ENCODE results near the gene SPPL2B.
"Not testable (repeated sequence)": the region's sequence is repeated elsewhere in the genome, so short reads cannot be mapped to it uniquely, and the experiment has no call there.

Gene SPPL2B

DNA sequence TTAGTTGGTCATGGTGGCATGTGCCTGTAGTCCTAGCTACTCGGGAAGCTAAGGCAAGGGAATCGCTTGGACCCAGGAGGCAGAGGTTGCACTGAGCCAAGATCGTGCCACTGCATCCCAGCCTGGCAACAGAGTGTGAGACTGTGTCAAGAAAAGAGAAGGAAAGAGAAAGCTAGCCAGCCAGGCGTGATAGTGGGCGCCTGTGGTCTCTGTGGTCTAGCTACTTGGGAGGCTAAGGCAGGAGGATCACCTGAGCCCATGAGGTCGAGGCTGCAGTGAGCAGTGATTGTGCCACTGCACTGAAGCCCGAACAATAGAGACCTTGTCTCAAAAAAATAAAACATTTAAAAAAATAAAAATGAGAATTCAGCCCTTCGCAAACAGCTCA is 65.6 kb downstream of the SPPL2B start:
- Histone ChIP-seq H3K9me2 (replicated peaks; ENCODE audit: insufficient read depth, low read length) (no peaks in the 10 kb centered on the region), H3K36me3 (ENCODE audit: low read length) (no peaks in the 10 kb centered on the region), H3K27me3 (ENCODE audit: low read length) (no peaks in the 10 kb centered on the region), H2AFZ (ENCODE audit: low read depth, low read length, severe bottlenecking) (peak overlapping the region; percentile 50), H3K4me2 (ENCODE audit: low read depth, low read length, poor library complexity, severe bottlenecking) (peak overlapping the region; percentile 70), H3F3A (ENCODE audit: insufficient read depth) (peaks cover 23% of the 10 kb centered on the region), H3K79me2 (ENCODE audit: insufficient read depth, low read length) (no peaks in the 10 kb centered on the region), H3K9me3 (ENCODE audit: insufficient read depth, low read length) (no peaks in the 10 kb centered on the region), H3K9ac (ENCODE audit: low read length) (peak overlapping the region; percentile 47), H4K20me1 (ENCODE audit: low read depth, low read length) (no peaks in the 10 kb centered on the region), H3K27ac (ENCODE audit: low read depth, low read length) (peak overlapping the region; percentile 78), H3K4me3 (ENCODE audit: insufficient read depth, low read length, poor library complexity, severe bottlenecking) (peak overlapping the region; percentile 46)
- TF ChIP-seq, protein P1, sequence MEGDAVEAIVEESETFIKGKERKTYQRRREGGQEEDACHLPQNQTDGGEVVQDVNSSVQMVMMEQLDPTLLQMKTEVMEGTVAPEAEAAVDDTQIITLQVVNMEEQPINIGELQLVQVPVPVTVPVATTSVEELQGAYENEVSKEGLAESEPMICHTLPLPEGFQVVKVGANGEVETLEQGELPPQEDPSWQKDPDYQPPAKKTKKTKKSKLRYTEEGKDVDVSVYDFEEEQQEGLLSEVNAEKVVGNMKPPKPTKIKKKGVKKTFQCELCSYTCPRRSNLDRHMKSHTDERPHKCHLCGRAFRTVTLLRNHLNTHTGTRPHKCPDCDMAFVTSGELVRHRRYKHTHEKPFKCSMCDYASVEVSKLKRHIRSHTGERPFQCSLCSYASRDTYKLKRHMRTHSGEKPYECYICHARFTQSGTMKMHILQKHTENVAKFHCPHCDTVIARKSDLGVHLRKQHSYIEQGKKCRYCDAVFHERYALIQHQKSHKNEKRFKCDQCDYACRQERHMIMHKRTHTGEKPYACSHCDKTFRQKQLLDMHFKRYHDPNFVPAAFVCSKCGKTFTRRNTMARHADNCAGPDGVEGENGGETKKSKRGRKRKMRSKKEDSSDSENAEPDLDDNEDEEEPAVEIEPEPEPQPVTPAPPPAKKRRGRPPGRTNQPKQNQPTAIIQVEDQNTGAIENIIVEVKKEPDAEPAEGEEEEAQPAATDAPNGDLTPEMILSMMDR (IDR thresholded peaks at IDR 0.05; ENCODE audit: insufficient read depth, low read length, poor library complexity, severe bottlenecking): no peak
- TF ChIP-seq EZH2phosphoT487 (conservative IDR thresholded peaks at IDR 0.05; ENCODE audit: low read length): no peak

DNA sequence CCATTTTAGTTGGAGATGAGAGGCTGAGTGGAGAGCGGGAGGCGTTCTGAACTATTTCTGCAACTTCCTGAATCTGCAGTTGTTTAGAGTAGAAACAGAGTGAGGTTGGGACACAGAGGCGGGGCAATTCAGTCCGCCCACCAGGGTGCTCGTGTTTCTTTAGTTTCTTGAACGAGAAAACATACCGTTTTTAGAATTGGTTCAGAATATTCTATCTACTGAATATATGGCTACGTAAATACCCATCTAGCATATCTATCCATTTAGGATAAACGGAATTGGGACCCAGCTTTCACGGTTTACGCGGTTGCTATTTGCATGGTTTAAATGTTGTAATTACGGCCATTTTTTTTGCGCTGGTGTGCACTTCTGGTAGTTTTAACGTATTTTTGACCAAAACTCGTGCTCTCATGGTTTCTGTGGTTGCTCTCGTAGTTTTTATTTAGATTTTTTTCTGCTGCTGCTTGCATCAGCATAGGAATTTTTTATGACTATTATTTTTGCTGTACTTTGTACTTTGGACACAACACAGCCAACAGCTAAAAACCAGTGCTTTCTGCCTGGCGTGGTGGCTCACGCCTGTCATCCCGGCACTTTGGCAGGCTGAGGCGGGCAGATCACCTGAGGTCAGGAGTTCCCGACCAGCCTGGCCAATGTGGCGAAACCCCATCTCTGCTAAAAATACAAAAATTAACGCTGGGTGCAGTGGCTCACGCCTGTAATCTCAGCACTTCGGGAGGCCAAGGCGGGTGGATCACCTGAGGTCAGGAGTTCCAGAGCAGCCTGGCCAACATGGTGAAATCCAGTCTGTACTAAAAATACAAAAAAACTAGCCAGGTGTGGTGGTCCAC is 66.2 kb downstream of the SPPL2B start:
- H3K9me3 ChIP-seq (ENCODE audit: insufficient read depth, low read length): no peaks in the 10 kb centered on the region
- no peak for TF ChIP-seq EZH2phosphoT487 (conservative IDR thresholded peaks at IDR 0.05; ENCODE audit: low read length)
- TF ChIP-seq, protein P1 (IDR thresholded peaks at IDR 0.05; ENCODE audit: insufficient read depth, low read length, poor library complexity, severe bottlenecking): no peak
- peak overlapping the region; percentile 47 for H3K9ac ChIP-seq (ENCODE audit: low read length)
- H3F3A ChIP-seq (ENCODE audit: insufficient read depth): peaks cover 23% of the 10 kb centered on the region
- H3K4me2 ChIP-seq (ENCODE audit: low read depth, low read length, poor library complexity, severe bottlenecking): peak overlapping the region; percentile 70
- H3K36me3 ChIP-seq (ENCODE audit: low read length): no peaks in the 10 kb centered on the region
- no peaks in the 10 kb centered on the region for H4K20me1 ChIP-seq (ENCODE audit: low read depth, low read length)
- peak overlapping the region; percentile 46 for H3K4me3 ChIP-seq (ENCODE audit: insufficient read depth, low read length, poor library complexity, severe bottlenecking)
- H2AFZ ChIP-seq (ENCODE audit: low read depth, low read length, severe bottlenecking): peak overlapping the region; percentile 50
- no peaks in the 10 kb centered on the region for H3K27me3 ChIP-seq (ENCODE audit: low read length)
- no peaks in the 10 kb centered on the region for H3K9me2 ChIP-seq (replicated peaks; ENCODE audit: insufficient read depth, low read length)
- peak overlapping the region; percentile 78 for H3K27ac ChIP-seq (ENCODE audit: low read depth, low read length)
- no peaks in the 10 kb centered on the region for H3K79me2 ChIP-seq (ENCODE audit: insufficient read depth, low read length)

DNA sequence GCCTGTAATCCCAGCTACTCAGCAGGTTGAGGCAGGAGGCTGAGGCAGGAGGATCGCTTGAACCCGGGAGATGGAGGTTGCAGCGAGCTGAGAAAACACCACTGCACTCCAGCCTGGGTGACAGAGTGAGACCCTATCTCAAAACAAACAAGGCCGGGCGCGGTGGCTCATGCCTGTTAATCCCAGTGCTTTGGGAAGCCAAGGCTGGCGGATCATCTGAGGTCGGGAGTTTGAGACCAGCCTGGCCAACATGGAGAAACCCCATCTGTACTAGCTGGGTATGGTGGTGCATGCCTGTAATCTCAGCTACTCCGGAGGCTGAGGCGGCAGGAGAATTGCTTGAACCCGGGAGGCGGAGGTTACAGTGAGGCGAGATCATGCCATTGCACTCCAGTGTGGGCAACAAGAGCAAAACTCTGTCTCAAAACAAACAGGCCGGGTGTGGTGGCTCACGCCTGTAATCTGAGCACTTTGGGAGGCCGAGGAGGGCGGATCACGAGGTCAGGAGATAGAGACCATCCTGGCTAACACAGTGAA is 66.9 kb downstream of the SPPL2B start:
- not testable (repeated sequence) for H3K9me3 ChIP-seq (ENCODE audit: insufficient read depth, low read length); H3K9me2 ChIP-seq (replicated peaks; ENCODE audit: insufficient read depth, low read length); H3K36me3 ChIP-seq (ENCODE audit: low read length); H3K79me2 ChIP-seq (ENCODE audit: insufficient read depth, low read length); H4K20me1 ChIP-seq (ENCODE audit: low read depth, low read length); H3K27me3 ChIP-seq (ENCODE audit: low read length)
- Histone ChIP-seq H3F3A (ENCODE audit: insufficient read depth) (peaks cover 23% of the 10 kb centered on the region), H2AFZ (ENCODE audit: low read depth, low read length, severe bottlenecking) (peak overlapping the region; percentile 50), H3K4me2 (ENCODE audit: low read depth, low read length, poor library complexity, severe bottlenecking) (peak overlapping the region; percentile 70), H3K4me3 (ENCODE audit: insufficient read depth, low read length, poor library complexity, severe bottlenecking) (peak overlapping the region; percentile 46), H3K9ac (ENCODE audit: low read length) (peak overlapping the region; percentile 47), H3K27ac (ENCODE audit: low read depth, low read length) (peak overlapping the region; percentile 78)

DNA sequence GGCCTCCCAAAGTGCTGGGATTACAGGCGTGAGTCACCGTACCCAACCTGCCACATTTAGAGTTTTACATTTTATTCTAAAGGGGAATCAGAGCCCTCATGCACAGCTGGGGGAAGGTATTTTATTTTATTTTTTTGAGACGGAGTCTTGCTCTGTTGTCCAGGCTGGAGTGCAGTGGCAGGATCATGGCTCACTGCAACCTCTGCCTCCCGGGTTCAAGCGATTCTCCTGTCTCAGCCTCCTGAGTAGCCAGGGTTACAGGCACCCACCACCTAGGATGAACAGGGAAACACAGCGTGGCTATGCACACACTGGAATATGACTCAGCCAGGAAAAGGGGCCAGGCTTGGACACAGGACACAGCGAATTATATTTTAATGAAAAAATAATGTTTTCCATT is 68.7 kb downstream of the SPPL2B start:
- not testable (repeated sequence) for H3K9me2 ChIP-seq (replicated peaks; ENCODE audit: insufficient read depth, low read length); H2AFZ ChIP-seq (ENCODE audit: low read depth, low read length, severe bottlenecking); H3K27me3 ChIP-seq (ENCODE audit: low read length); H3K4me2 ChIP-seq (ENCODE audit: low read depth, low read length, poor library complexity, severe bottlenecking); H4K20me1 ChIP-seq (ENCODE audit: low read depth, low read length); H3K79me2 ChIP-seq (ENCODE audit: insufficient read depth, low read length); H3K27ac ChIP-seq (ENCODE audit: low read depth, low read length); H3K36me3 ChIP-seq (ENCODE audit: low read length); H3K4me3 ChIP-seq (ENCODE audit: insufficient read depth, low read length, poor library complexity, severe bottlenecking); H3K9me3 ChIP-seq (ENCODE audit: insufficient read depth, low read length); H3K9ac ChIP-seq (ENCODE audit: low read length)
- peaks cover 23% of the 10 kb centered on the region for H3F3A ChIP-seq (ENCODE audit: insufficient read depth)

Measured in SU-DHL-6 (cell line).